GM18861 (cell line): Measurements from ENCODE around the gene PLEK.
"Not testable (repeated sequence)": the region's sequence is repeated elsewhere in the genome, so short reads cannot be mapped to it uniquely, and the experiment has no call there.

Experiments used
- ATAC-seq: cut with Tn5 transposase; IDR thresholded peaks from one replicate; pipeline ENCODE4 v1.9.1; 2021; ENCODE audit not compliant: unreplicated experiment

PLEK gene

DNA sequence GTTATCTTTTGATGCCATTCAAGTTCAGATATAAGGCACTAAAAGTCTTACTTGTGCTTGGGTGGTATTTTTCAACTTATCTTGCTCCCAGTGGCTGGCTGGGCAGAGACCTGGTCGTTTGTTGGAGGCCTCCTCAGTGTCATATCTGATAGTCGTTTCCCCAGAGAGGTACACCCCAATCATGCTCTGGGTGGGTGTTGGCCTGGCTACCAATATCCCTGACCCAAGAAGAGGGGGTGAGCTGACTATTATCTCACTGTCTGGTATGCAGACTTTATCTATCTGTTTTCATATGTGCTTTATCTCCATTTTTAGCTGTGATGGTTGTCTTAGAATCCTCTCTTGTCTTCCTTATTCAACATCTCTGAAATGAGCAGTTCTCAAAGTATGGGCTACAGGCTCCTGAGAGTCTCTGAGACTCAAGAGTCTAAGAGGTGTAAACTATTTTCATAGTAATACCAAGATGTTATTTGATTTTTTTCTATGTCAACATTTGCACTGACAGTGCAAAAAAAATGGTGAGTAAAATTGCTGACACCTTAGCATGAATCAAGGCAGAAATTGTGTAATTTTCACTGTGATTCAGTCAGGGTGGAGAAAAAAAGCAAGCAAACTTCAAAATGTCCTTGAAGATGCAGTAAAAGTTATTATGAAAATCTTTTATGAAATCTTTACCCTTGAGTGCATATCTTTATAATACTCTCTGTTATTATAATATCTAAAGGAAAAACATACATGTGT is 12.3 kb upstream of the PLEK start:
- no peak for ATAC-seq

DNA sequence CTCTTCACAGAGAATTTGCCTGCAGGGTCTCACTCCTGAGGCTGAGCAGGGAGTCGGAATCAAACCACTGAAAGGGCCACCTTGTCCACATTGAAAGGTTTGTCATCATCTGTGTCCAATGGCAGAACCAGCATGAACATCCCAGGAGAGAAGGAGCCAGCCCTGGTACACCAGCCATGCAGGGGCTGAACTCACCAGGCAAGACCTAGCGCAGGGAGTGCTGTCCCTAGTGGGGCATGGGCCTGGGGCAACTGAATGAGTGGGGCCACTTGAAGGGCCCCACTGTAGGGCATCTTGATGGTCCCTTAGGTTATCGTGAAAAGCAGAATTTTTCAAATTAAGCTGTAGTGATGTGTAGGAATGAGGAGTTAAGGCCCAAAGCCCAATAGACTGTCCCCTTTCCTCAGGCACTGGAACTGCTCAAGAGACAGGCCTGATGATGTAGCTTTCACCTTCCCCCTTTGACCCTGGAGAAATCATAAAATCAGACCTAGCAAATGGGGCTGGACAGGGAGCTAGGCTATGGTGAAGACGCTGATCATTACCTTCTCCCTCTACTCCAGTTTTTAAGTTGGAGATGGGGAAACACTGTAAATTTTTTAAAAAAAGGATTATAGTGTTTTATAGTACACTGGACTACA is 8.4 kb upstream of the PLEK start:
- no peak for ATAC-seq

DNA sequence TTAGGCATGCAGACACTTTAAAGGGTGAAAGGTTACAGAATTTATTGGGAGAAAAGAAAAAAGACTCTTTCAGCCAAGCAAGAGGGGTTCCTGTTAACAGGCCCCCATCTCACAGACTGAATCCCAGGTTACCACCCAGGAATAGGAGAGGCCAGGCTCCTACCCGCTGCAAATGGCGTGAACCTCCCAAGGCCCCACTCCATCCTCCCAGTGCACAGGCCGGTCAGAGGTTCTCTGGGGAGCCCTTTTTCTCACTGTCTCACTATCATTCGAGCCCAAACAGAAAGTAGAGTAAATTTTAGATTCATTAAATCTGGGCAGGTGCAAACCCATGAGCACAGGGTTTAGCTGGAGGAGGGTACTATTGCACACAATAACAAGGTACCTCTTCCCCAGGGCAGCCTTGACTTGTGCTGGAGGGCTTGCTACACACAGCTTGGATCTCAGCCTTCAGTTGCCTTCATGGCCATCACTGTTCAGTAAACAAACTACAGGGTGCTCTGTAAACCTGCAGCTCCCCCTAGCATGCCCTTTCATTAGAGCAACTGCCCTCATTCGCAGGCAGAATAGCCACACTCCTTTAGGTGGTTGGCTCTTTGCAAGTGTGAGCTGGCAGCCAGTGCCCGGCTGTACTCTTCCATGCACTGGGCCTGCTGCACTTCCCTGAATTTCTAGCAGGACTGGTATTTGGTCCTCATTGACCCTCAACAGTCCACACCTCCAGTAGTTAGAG is 7.3 kb upstream of the PLEK start:
- no peak for ATAC-seq

GRCh38 chr2:68359889-68360288 is 5.2 kb upstream of the PLEK start:
- ATAC-seq: no peak

GRCh38 chr2:68362069-68362468 is 3.0 kb upstream of the PLEK start:
- ATAC-seq: no peak

- no peak for ATAC-seq
These were observed 2.3 kb upstream of the PLEK start for GRCh38 chr2:68362749-68363148.

DNA sequence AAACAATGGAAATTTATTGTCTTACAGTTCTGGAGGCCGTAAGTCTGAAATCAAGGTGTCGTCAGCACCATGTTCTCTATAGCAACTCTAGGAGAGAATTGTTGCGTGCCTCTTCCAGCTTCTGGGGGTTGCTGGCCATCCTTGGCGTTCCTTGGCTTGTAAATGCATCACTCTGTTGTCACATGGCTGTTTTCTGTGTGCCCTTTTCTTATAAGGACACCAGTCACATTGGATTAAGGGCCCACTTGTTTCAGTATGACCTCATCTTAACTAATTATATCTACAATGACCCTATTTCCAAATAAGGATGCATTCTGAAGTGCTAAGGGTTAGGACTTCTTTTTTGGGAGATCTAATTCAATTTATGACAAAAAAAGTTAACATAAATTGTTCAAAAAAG is 1.4 kb upstream of the PLEK start:
- ATAC-seq: no peak

DNA sequence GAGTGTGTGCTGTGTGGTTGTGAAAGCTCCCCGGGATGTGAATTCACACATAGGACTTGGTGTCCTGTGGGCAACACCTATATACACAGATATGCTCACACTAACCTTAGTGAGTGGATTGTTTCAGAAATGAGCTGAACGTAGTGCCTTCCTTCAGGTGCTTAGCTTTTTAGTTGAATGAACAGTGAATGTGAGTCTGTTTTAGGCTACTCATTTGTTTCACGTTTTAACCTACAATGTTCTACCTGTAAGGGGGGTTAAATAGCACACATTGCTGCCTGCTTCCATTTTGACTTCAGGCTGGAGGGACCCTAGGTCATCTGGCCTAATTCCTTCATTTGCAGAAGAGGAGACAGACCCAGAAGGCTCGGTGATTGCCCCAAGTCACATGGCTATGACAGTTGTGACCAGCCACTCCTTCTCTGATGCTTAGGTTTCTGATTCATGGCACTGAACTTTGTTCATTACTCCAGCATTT is 1.0 kb downstream of the PLEK start:
- peak; percentile 35 for ATAC-seq

DNA sequence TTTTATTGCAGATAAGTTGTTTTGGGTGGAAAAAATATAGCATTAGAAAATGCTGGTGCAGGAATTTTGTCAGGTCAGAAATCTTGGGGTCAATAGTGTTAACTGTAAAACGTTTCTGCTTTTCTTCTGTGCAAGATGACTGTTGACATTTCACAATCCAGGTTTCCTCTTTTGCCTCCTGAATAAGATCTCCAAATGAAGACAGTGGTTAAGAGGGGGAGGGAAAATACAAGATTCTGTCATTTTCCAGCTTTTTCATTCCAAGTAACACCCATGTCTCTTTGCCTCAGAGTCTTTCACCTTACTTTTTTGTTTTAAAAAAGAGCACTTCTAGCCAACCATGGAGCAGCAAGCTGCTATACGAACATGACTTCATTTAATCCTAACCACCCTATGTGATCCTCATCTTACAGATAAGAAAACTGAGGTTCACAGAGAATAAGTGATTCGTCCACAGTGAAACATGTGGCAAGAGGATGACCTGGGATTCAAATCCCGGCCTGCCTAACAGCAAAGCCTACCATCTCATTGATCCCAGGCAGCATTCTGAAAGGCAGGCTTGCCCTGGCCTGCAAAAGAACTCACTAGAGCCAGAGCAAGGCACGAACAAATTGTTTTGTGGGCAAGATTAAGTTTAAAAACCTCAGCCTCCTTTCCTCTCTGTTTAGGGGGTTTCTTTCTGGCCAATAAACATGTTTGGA is 3.0 kb downstream of the PLEK start:
- no peak for ATAC-seq

DNA sequence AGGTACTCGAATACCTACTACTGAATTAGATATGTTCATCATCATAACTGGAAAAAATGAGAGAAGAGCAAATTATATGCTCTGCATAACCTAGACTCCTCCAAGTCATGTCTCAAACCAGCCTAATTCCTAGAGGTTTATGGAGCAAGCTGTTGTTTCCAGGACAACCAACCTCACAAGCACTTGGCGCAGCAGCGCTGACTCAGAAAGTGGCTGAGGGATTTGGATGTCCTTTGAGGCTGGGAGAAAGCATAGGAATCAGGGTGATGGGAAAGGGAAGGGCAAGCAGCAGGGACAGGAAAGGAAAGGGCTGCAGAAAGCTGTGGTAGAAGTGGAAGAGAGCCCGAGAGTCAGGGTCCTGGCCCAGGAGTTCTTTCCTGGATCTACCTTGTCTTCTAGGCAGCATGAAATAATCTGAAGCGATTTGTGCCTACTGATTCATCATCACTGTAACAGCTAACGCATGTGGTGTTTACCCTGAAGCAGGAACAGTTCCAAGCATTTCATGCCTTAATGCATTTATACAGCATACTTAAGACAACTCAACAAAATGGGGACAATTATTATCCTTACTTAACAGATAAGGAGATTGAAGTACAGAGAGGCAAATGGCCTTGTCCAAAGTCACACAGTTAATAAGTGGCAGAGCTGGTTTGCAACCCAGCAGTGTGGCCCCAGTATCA is 3.7 kb downstream of the PLEK start:
- no peak for ATAC-seq

GRCh38 chr2:68369337-68369734 is 4.3 kb downstream of the PLEK start:
- no peak for ATAC-seq

GRCh38 chr2:68371138-68371537 is 6.1 kb downstream of the PLEK start:
- no peak for ATAC-seq

DNA sequence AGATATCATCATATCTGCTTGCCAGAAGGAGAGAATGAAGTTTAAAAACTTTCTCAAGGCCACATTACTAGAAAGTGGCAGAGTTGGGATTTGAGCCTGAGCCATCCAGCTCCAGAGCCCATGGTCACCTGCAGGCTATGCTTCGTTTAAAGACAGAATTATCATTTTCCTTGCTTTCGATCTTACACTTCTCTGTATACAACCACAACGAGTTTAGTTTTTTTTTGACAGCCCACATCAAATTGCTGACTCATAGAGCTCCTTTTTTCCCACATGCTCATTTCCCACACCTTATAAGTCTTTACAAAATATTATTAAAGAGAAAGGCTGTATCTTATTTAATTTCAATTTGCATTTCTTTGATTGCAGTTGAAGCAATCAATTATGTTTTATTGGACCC is 6.5 kb downstream of the PLEK start:
- ATAC-seq: no peak

DNA sequence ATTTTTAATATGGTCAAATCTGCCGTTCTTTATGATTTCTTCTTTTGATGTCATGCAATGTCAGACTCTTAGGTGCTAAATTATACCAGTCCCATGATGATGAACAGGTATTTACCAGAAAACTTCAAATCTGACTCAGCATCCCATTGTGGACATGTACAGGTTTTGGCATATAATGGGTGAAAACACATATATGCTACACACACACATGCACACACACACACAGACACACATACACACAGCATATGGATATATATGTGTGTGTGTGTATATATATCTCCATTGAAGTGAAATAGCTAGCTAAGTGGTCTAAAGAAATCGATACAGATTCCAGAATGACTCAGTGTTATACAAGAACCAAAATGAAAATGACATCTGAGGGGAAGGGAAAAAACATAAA is 7.4 kb downstream of the PLEK start:
- ATAC-seq: no peak

GRCh38 chr2:68374184-68374583 is 9.1 kb downstream of the PLEK start:
- no peak for ATAC-seq

DNA sequence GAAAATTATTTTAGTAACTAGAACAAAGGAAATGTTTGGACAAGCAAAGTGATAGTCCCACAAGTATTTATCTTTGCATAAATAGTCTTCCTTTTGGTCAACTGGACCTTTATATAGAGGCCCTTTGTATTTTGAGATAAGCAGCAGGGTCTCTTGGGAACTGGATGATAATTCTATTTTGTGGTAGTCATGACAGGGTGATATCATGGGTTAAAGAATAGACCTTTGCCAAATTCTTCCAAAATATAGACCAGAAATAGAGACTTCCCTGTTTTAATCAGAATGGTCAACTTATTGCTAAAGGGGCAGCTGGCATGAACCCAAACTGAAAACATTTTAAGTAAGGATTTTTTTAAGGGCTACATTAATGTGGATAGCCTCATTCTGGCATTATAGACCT is 10.5 kb downstream of the PLEK start:
- ATAC-seq: no peak

DNA sequence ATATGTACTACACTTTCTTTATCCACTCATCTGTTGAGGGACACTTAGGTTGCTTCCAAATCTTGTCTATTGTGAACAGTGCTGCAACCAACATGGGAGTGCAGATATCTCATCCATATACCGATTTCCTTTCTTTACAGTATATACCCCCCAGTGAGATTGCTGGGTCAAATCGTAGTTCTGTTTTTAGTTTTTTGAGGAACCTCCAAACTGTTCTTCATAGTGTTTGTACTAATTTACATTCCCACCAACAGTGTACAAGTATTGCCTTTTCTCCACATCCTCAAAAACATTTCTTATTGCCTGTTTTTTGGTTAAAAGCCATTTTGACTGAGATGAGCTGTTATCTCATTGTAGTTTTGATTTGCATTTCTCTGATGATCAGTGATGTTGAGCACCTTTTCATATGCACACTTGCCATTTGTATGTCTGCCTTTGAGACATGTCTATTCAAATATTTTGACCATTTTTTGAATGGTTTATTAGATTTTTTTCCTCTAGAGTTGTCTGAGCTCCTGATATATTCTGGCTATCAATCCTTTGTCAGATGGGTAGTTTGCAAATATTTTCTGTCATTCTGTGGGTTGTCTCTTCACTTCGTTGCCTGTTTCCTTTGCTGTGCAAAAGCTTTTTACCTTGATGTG is 12.2 kb downstream of the PLEK start:
- ATAC-seq: no peak

- not testable (repeated sequence) for ATAC-seq
These were observed 13.7 kb downstream of the PLEK start for GRCh38 chr2:68378779-68379178.

- peak; percentile 28 for ATAC-seq
These were observed 14.2 kb downstream of the PLEK start for GRCh38 chr2:68379184-68379708.

GRCh38 chr2:68383778-68384177 is 18.7 kb downstream of the PLEK start:
- no peak for ATAC-seq
